ENCODE measurements around the gene ACSS3. TPM values are rescaled to one million over a fixed set of nuclear protein-coding genes. Genes with fewer than 3 reads are reported as not detected.

Gene ACSS3
- total and polyA plus RNA-seq, 10 of the 15 experiments (the other 5 are each of a cell fraction or from before 2014, with no cell fraction given) = 0.06 to 0.31 TPM; not detected in 8

GRCh38 chr12:81288651-81289050 is 210.8 kb downstream of the ACSS3 start (continued):
- TF ChIP-seq EED (IDR thresholded peaks at IDR 0.05; ENCODE audit: low read depth) (no peak), HDAC6 (IDR thresholded peaks at IDR 0.05; ENCODE audit: unreplicated experiment) (no peak), PRDM15 (CRISPR knock-in tag; IDR thresholded peaks at IDR 0.05) (no peak), POLR2AphosphoS2 (IDR thresholded peaks at IDR 0.05; ENCODE audit: low read depth, low read length) (no peak)

GRCh38 chr12:81294325-81295190 is 216.7 kb downstream of the ACSS3 start:
- no TSS peak for BruUV-seq (replicated peaks)
- Histone ChIP-seq H3K27ac (ENCODE audit: control insufficient read depth, insufficient read depth) (no peak overlapping the region), H3K79me2 (ENCODE audit: control insufficient read depth, insufficient read depth, low read length) (no peaks in the 10 kb centered on the region), H3K4me2 (ENCODE audit: control insufficient read depth, insufficient read depth) (no peak overlapping the region), H3K4me1 (ENCODE audit: control insufficient read depth, insufficient read depth, low read length) (no peaks in the 10 kb centered on the region), H2AFZ (ENCODE audit: control insufficient read depth, low read depth, low read length) (no peak overlapping the region), H3K9me3 (replicated peaks; ENCODE audit: control insufficient read depth, insufficient read depth, low read length) (no peaks in the 10 kb centered on the region), H3K4me3 (no peak overlapping the region), H3K9ac (ENCODE audit: control insufficient read depth, insufficient read depth, low read length) (no peak overlapping the region), H3K36me3 (ENCODE audit: control insufficient read depth in 2 of 2, insufficient read depth in 2 of 2, low read length in 1 of 2) (no peaks in the 10 kb centered on the region), H3K27me3 (replicated peaks in 1 of 2; ENCODE audit: control insufficient read depth in 2 of 2, insufficient read depth in 2 of 2, low read length in 1 of 2) (no peaks in the 10 kb centered on the region), H4K20me1 (ENCODE audit: control insufficient read depth, insufficient read depth) (no peaks in the 10 kb centered on the region)
- in situ Hi-C loops (cut with MboI) (no loop called here), intact Hi-C loops (cut with micrococcal nuclease; ENCODE audit: unreplicated experiment) (no loop called here)
- ChIA-PET RAD21 (ENCODE audit: unreplicated experiment) (no interaction called here), SMC1A (ENCODE audit: uncharacterized antibody, unreplicated experiment) (interaction anchor here (1.1 kb wide), 1 partner anchor 24 kb away, joined by 3 read pairs; no protein-coding TSS in a partner anchor), CTCF (no interaction called here), POLR2A (no interaction called here)
- WGBS (ENCODE audit: insufficient coverage, insufficient replicate concordance, low lambda C conversion rate, missing lambda C conversion rate) = 23% methylated on average over 12 of the region's 12 CpGs
- FAIRE-seq (peak; percentile 23), DNase-seq (ENCODE audit: low read depth, low spot score) (no peak), ATAC-seq (peak; percentile 61)
- TF ChIP-seq MEF2B (IDR thresholded peaks at IDR 0.05; ENCODE audit: partially characterized antibody, poor library complexity, severe bottlenecking) (peak; percentile 47), CEBPZ (IDR thresholded peaks at IDR 0.05; ENCODE audit: low read depth, low read length) (no peak), RAD51 (IDR thresholded peaks at IDR 0.05) (no peak), ETV6 (conservative IDR thresholded peaks at IDR 0.05 in 1 of 2, IDR thresholded peaks at IDR 0.05 in 1 of 2; ENCODE audit: borderline replicate concordance in 1 of 2, low read depth in 1 of 2) (peak in 1 of 2 experiments; percentile 67; a peak in 1 of 4 replicates), BMI1 (IDR thresholded peaks at IDR 0.05; ENCODE audit: borderline replicate concordance) (no peak)
